ENCODE data around the gene OPCML.

The OPCML gene

GRCh38 chr11:132971351-132971750, 561.0 kb downstream of the OPCML start:
- no peak for DNase-seq

GRCh38 chr11:132969892-132970291, 562.4 kb downstream of the OPCML start:
- no peak for DNase-seq

- DNase-seq, result peak; percentile 42
Observed at GRCh38 chr11:132962041-132962440, 570.3 kb downstream of the OPCML start.

- no peak for DNase-seq
Observed at GRCh38 chr11:132961453-132961852, 570.8 kb downstream of the OPCML start.

GRCh38 chr11:132960273-132961078, 571.8 kb downstream of the OPCML start:
- DNase-seq, result peak; percentile 77

- no peak for DNase-seq
Observed at GRCh38 chr11:132959693-132960092, 572.6 kb downstream of the OPCML start.

- no peak for DNase-seq
Observed at GRCh38 chr11:132957881-132958280, 574.4 kb downstream of the OPCML start.

GRCh38 chr11:132948252-132948651, 584.0 kb downstream of the OPCML start:
- DNase-seq, result no peak

GRCh38 chr11:132944569-132944944, 587.7 kb downstream of the OPCML start:
- no peak for DNase-seq

- DNase-seq, result peak; percentile 19
Observed at GRCh38 chr11:132943706-132944568, 588.4 kb downstream of the OPCML start.

- no peak for DNase-seq
Observed at GRCh38 chr11:132943357-132943705, 589.0 kb downstream of the OPCML start.

- DNase-seq, result no peak
Observed at GRCh38 chr11:132942611-132943356, 589.5 kb downstream of the OPCML start.

GRCh38 chr11:132941761-132942160, 590.5 kb downstream of the OPCML start:
- DNase-seq, result no peak

- peak; percentile 59 for DNase-seq
Observed at GRCh38 chr11:132941024-132941646, 591.2 kb downstream of the OPCML start.

GRCh38 chr11:132937016-132937415, 595.3 kb downstream of the OPCML start:
- no peak for DNase-seq

GRCh38 chr11:132935383-132935782, 596.9 kb downstream of the OPCML start:
- DNase-seq, result no peak

GRCh38 chr11:132933703-132934102, 598.6 kb downstream of the OPCML start:
- DNase-seq, result no peak

GRCh38 chr11:132925825-132926469, 606.4 kb downstream of the OPCML start:
- no peak for DNase-seq

GRCh38 chr11:132921597-132921996, 610.7 kb downstream of the OPCML start:
- DNase-seq, result no peak

- peak; percentile 57 for DNase-seq
Observed at GRCh38 chr11:132920451-132921096, 611.7 kb downstream of the OPCML start.

- no peak for DNase-seq
Observed at GRCh38 chr11:132914600-132914999, 617.7 kb downstream of the OPCML start.

GRCh38 chr11:132913886-132914285, 618.4 kb downstream of the OPCML start:
- no peak for DNase-seq

All from NCI-H82 (cell line).